Sigmoid colon (tissue), 4 donors: ENCODE measurements around the gene AQP5.

ENCODE experiments used
- CTCF ChIP-seq, 4 experiments: fragments of 450-650 bp in 3 of 4; fragments of 200-600 bp in 1 of 4; IDR thresholded peaks; one replicate each; pipeline ENCODE4 v1.5.1; 2016 to 2019; ENCODE audit warnings: antibody characterized with exemption in 4 of 4, mild to moderate bottlenecking in 3 of 4, moderate library complexity in 2 of 4
- EP300 ChIP-seq, 4 donors: sonication (generic); formaldehyde crosslinking; IDR thresholded peaks; one replicate each; pipeline ENCODE4 v1.6.1; 2017; ENCODE audit warnings: antibody characterized with exemption in 4 of 4
- POLR2A ChIP-seq, 2 donors: fragments of 450-650 bp; IDR thresholded peaks; one replicate each; pipeline ENCODE4 v1.6.1; 2016; ENCODE audit warnings: antibody characterized with exemption in 2 of 2, mild to moderate bottlenecking in 2 of 2, moderate library complexity in 2 of 2
- POLR2AphosphoS5 ChIP-seq, 4 donors: sonication (generic); formaldehyde crosslinking; IDR thresholded peaks; one replicate each; pipeline ENCODE4 v1.6.1; 2017; ENCODE audit warnings: antibody characterized with exemption in 4 of 4

GRCh38 chr12:49951411-49952240, 10.0 kb upstream of the AQP5 start:
- TF ChIP-seq CTCF (IDR thresholded peaks at IDR 0.05) (no peak), POLR2AphosphoS5 (IDR thresholded peaks at IDR 0.05) (no peak), EP300 (IDR thresholded peaks at IDR 0.05) (no peak), POLR2A (IDR thresholded peaks at IDR 0.05) (no peak)
